Mucosa of rectum (tissue), 2 donors: Measurements from ENCODE around the gene CRYL1.

ENCODE experiments used
- H3K27ac ChIP-seq, 2 donors: one replicate each; pipeline ENCODE4 v1.7.0; 2013; ENCODE audit warnings: inconsistent platforms in 2 of 2, low read depth in 2 of 2, low read length in 2 of 2
- H3K27me3 ChIP-seq, 2 donors: one replicate each; pipeline ENCODE4 v1.7.0; 2013; ENCODE audit warnings: low read length in 2 of 2; ENCODE audit not compliant: control insufficient read depth in 2 of 2, insufficient read depth in 2 of 2
- H3K36me3 ChIP-seq, 2 donors: one replicate each; pipeline ENCODE4 v1.7.0; 2013; ENCODE audit warnings: low read length in 2 of 2; ENCODE audit not compliant: control insufficient read depth in 2 of 2, insufficient read depth in 2 of 2
- H3K4me1 ChIP-seq, 2 donors: one replicate each; pipeline ENCODE4 v1.7.0; 2013; ENCODE audit warnings: low read length in 2 of 2, mild to moderate bottlenecking in 1 of 2; ENCODE audit not compliant: control insufficient read depth in 2 of 2, insufficient read depth in 2 of 2
- H3K4me3 ChIP-seq, 2 donors: one replicate each; pipeline ENCODE4 v1.7.0; 2013; ENCODE audit warnings: low read length in 2 of 2
- H3K9ac ChIP-seq, 2 donors: one replicate each; pipeline ENCODE4 v1.7.0; 2013; ENCODE audit warnings: low read length in 2 of 2, low read depth in 1 of 2, mild to moderate bottlenecking in 1 of 2
- H3K9me3 ChIP-seq, 2 donors: one replicate each; pipeline ENCODE4 v1.7.0; 2013; ENCODE audit warnings: low read length in 2 of 2; ENCODE audit not compliant: control insufficient read depth in 2 of 2
- donor health status: healthy.
- donor health status: Normal muscosa, but diverticular disease.

The CRYL1 gene

DNA sequence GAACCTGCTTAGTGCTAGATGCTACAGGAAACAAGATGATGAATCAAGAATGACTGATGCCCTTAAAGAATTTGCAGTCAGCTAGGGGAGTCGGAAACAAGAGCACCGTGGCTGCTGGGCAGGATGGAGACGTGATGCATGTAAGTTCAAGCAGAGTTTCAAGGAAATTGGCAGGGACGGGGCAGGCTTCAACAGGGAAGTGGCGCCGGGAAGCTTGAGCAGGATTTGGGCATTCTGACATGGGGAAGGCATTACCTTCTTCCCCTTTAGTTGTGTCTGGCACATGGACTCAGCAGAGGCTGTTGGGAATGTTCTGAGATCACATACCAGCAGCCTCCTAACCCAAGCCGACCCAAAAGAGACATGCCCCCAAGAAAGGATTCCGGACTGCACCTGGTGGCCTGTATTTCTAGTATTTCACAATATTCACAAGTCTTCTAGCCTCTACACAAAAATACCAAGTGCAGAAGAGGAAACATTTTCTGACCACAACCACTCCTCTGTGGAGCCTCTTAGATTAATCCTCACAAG, 138.2 kb downstream of the CRYL1 start:
- Histone ChIP-seq H3K9ac (no peak overlapping the region), H3K4me1 (no peaks in the 10 kb centered on the region), H3K27ac (no peak overlapping the region), H3K9me3 (no peaks in the 10 kb centered on the region), H3K4me3 (no peak overlapping the region), H3K36me3 (no peaks in the 10 kb centered on the region), H3K27me3 (no peaks in the 10 kb centered on the region)

DNA sequence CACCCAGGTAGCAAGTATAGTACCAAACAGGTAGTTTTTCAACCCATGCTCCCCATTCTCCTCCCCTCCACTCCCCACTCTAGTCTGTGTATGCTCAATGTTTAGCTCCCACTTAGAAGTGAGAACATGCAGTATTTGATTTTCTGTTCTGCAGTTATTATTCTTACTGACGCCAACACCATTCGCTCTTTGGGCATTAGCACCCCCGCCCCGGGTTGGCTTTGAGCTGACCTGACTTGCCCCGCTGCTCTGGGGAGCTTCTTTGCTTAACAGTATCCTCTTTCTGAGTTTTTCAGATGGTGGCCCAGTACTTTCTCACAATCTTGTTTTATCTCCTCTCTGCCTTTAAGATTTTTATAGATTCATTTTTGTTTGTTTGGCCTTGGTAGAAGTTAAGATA, 138.7 kb downstream of the CRYL1 start:
- no peaks in the 10 kb centered on the region for H3K36me3 ChIP-seq
- no peak overlapping the region for H3K4me3 ChIP-seq
- H3K9ac ChIP-seq, result no peak overlapping the region
- H3K9me3 ChIP-seq, result no peaks in the 10 kb centered on the region
- H3K4me1 ChIP-seq, result no peaks in the 10 kb centered on the region
- H3K27me3 ChIP-seq, result no peaks in the 10 kb centered on the region
- no peak overlapping the region for H3K27ac ChIP-seq

DNA sequence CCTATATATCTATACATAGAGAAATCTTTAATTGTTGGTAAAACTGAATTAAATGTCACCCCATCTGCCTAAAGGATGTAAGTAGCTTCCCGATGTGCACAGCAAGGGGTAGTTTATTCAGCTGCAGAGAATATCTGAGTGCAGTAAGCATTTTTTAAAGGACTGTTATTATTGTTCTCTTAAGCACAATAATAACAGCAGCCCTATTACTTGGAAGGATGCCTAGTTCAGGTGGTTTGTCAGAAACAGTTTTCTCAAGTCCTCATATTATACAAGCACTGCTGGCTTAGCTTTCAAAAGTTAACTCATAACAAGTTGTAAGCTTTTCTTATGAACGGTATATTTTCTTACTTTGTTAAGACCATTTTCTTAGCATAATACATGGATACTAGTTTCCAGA, 142.6 kb downstream of the CRYL1 start:
- Histone ChIP-seq H3K9me3 (no peaks in the 10 kb centered on the region), H3K4me1 (no peaks in the 10 kb centered on the region), H3K4me3 (no peak overlapping the region), H3K9ac (no peak overlapping the region), H3K27ac (no peak overlapping the region), H3K27me3 (no peaks in the 10 kb centered on the region), H3K36me3 (no peaks in the 10 kb centered on the region)

DNA sequence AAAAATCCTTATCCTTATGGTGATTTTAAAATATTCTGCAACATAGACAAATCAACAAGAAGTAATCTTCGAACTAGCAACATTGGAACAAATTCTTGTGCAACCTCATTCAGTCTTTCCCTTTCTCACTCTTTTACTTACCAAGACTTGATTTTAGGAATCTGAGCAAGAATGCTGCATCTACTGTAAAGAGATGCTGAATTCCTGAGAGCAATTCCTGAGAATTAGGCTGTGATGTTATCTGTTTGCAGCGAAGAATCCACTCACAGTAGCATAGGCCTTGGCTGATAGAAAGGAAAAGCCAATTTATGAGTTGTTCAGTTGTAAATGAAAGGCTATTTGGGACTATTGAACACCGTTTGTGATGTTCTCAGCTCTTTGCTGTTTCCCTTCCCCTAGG, 144.3 kb downstream of the CRYL1 start:
- H3K27ac ChIP-seq, result no peak overlapping the region
- H3K36me3 ChIP-seq, result no peaks in the 10 kb centered on the region
- no peaks in the 10 kb centered on the region for H3K4me1 ChIP-seq
- no peak overlapping the region for H3K4me3 ChIP-seq
- no peaks in the 10 kb centered on the region for H3K9me3 ChIP-seq
- no peak overlapping the region for H3K9ac ChIP-seq
- no peaks in the 10 kb centered on the region for H3K27me3 ChIP-seq

DNA sequence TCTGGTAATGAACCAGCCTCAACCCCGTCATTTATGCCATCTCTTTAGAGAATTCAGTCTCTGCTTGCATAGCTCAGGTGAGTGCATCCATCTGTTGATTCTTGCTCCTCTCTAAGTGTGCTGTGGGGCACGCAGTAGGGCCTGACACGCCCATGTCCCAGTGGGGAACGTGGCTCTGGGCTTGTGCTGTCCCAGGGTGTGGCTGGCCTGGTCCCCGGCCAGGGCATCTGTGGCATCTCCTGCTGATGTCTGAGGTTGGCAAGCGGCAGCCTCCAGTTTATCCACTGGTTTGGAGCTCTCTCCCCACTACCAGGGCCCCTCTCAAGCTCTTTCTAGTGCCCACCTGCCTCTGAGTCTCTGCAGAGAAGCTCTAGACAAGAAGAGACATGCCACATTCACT, 146.9 kb downstream of the CRYL1 start:
- H3K36me3 ChIP-seq, result no peaks in the 10 kb centered on the region
- no peak overlapping the region for H3K27ac ChIP-seq
- H3K9ac ChIP-seq, result no peak overlapping the region
- no peaks in the 10 kb centered on the region for H3K4me1 ChIP-seq
- no peaks in the 10 kb centered on the region for H3K27me3 ChIP-seq
- H3K4me3 ChIP-seq, result no peak overlapping the region
- H3K9me3 ChIP-seq, result no peaks in the 10 kb centered on the region

DNA sequence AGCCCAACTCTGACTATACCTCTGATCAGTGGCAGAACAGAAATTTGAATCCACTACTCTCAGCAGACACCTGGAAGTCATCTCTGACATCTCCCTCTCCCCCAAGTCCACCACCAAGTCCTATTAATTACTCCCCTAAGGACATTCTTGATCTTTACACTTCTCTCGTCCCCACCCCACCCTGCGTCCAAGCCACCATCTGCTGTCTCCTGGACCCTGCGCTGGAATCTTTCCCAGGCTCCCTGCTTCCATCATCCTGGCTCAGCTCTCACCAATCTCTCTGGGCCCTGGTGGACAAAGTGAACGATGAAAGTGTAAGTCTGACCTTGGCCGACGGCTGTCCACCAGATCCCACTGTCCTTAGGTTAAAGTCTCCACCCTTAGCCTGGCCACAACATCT, 147.9 kb downstream of the CRYL1 start:
- Histone ChIP-seq H3K4me3 (no peak overlapping the region), H3K27me3 (no peaks in the 10 kb centered on the region), H3K36me3 (no peaks in the 10 kb centered on the region), H3K4me1 (no peaks in the 10 kb centered on the region), H3K27ac (no peak overlapping the region), H3K9me3 (no peaks in the 10 kb centered on the region), H3K9ac (no peak overlapping the region)

DNA sequence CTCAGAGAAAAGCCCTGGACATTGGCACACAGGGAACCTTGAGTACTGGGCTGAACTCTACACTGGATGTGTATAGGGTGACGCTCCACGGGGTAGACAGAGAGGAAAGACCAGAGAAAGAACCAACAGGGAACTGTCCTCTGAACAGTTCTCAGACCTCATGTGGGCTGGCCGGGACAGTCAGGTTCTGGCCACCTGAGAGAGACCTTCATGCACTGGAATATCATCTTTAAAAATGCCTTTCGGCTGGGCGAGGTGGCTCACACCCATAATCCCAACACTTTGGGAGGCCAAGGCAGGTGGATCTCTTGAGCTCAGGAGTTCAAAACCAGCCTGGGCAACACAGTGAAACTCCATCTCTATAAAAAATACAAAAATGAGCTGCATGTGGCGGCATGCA, 149.8 kb downstream of the CRYL1 start:
- Histone ChIP-seq H3K4me3 (no peak overlapping the region), H3K36me3 (no peaks in the 10 kb centered on the region), H3K27me3 (no peaks in the 10 kb centered on the region), H3K9me3 (no peaks in the 10 kb centered on the region), H3K4me1 (no peaks in the 10 kb centered on the region), H3K27ac (no peak overlapping the region), H3K9ac (no peak overlapping the region)

DNA sequence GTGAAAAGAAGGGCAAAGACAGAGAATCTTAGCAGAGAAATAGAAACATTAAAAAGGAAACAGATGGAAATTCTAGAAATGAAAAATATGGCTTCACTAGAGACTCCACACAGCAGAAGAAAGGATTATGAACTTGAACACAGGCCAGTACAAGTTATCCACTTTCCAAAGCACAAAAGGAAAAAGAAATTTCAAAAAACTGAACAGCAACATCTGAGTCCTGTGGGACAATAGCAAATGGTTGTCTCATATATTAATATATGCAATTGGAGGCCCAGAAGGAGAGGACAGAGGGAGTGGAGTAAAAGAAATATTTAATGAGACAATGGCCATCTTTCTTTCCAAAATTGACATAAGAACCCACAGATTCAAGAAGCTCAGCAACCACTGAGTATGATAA, 151.8 kb downstream of the CRYL1 start:
- Histone ChIP-seq H3K9me3 (no peaks in the 10 kb centered on the region), H3K9ac (no peak overlapping the region), H3K4me3 (no peak overlapping the region), H3K4me1 (no peaks in the 10 kb centered on the region), H3K27ac (no peak overlapping the region), H3K27me3 (no peaks in the 10 kb centered on the region), H3K36me3 (no peaks in the 10 kb centered on the region)

DNA sequence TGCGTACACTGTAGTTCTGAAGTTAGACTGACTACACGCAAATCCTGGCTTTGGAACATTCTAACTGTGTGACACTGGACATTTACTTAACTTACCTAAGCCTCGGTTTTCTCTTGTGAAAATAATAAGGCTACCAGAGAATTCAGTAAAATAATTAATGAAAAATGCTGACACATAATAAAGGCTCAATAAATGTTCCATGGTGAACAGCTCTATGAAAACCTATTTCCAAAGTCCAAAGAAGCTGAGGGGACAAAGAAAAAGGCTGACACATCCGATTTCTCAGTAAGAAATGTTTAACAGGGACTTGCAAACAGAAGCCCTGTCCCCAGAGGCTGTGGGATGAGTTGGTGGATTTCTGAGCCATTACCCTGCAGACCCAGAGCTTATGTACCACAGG, 153.8 kb downstream of the CRYL1 start:
- no peak overlapping the region for H3K27ac ChIP-seq
- H3K27me3 ChIP-seq, result no peaks in the 10 kb centered on the region
- H3K4me1 ChIP-seq, result no peaks in the 10 kb centered on the region
- no peaks in the 10 kb centered on the region for H3K36me3 ChIP-seq
- no peak overlapping the region for H3K9ac ChIP-seq
- no peak overlapping the region for H3K4me3 ChIP-seq
- no peaks in the 10 kb centered on the region for H3K9me3 ChIP-seq

DNA sequence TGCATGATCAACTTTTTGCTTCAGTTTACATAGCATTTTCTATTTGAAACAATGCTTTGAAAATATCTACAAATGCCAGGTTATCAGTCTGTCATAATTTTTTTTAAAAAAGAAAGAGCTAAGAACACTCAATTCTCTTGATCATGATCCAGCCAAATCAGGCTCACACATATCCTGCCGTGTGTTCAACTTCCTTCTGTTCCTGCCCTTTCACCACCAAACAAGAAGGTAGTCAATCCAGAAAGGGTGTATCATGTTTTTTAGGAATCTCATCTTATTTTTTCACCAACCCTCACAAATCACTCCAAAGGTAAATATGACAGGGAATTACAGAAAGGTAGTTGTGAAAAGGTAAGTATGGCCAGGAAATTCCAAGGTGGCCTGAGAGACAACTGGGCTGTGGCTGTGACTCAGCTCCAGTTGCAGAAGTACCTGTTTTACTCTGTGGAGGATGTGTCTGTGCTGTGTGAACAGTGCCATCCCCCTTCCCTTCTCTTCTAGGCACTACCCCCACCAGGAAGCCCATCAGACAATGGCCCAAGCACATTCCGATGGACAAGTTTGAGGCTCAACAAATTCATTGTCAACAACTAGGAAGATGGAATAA, 154.7 kb downstream of the CRYL1 start:
- H3K36me3 ChIP-seq, result no peaks in the 10 kb centered on the region
- no peak overlapping the region for H3K4me3 ChIP-seq
- no peaks in the 10 kb centered on the region for H3K27me3 ChIP-seq
- H3K4me1 ChIP-seq, result no peaks in the 10 kb centered on the region
- H3K9me3 ChIP-seq, result no peaks in the 10 kb centered on the region
- no peak overlapping the region for H3K9ac ChIP-seq
- H3K27ac ChIP-seq, result no peak overlapping the region

DNA sequence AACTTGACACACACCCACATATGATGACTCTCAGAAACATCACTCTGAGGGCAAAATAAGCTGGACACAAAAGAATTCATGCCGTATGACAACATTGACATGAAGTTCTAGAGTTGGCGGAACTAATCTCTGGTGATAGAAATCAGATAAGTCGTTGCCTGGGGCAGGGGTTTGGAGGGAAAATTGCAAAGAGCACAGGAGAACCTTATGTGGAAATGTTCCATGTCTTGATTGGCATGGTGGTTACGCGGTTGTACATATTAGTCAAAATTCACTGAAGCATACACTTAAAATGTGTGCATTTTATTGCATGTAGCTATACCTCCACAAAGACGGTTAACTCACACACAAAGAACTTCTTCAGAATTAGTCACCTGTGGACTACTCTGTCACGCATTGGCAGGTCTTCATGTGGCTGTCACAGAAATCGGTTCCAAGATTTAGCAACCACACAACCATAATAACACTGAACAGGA, 155.7 kb downstream of the CRYL1 start:
- no peaks in the 10 kb centered on the region for H3K9me3 ChIP-seq
- H3K27me3 ChIP-seq, result no peaks in the 10 kb centered on the region
- H3K9ac ChIP-seq, result no peak overlapping the region
- H3K36me3 ChIP-seq, result no peaks in the 10 kb centered on the region
- no peak overlapping the region for H3K4me3 ChIP-seq
- H3K27ac ChIP-seq, result no peak overlapping the region
- H3K4me1 ChIP-seq, result no peaks in the 10 kb centered on the region
